Anterior cingulate cortex (tissue), 58 donors: ENCODE data around the gene TBCD.

ENCODE experiments used
- DNase-seq, 58 donors: peaks; one replicate each; lab custom pipeline; 2025; lab: John Stamatoyannopoulos, UW

The TBCD gene

DNA sequence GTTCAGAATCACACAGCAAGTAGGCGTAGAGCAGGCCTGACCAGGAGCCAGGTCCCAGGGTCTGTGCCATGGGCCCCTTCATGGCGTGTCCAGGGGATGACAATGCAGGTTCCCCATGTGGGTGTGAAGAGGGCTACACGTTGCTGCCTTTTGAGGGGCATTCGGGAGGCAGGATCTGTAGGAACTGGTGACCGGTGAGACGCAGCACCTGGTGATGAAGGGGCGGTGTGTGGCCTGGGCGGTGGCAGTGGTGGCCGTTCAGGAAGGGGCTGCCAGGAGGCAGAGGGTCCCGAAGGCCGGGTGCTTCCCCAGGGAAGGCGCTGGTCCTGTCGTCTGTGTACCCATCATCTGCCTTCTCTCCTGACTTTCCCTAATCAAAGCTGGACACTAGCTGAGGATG is 53.4 kb downstream of the TBCD start:
- DNase-seq = no peak

DNA sequence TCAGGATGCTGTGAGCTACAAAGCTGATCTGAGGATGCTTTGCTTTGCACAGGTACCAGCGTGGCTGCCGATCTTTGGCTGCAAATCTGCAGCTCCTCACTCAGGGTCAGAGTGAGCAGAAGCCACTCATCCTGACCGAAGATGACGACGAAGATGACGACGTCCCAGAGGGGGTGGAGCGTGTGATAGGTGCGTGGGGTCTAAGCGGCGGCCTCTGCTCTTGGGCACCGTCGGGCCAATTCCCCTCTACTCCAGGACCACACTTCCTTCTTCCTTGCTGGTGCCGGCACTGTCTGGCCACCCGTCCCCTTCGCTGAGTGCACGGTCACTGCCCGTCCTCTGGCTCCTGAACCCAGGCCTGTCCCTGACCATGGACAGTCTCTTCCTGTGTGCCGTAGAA is 54.0 kb downstream of the TBCD start:
- no peak for DNase-seq

- no peak for DNase-seq
Measured at GRCh38 chr17:82806645-82807044, 54.8 kb downstream of the TBCD start.

DNA sequence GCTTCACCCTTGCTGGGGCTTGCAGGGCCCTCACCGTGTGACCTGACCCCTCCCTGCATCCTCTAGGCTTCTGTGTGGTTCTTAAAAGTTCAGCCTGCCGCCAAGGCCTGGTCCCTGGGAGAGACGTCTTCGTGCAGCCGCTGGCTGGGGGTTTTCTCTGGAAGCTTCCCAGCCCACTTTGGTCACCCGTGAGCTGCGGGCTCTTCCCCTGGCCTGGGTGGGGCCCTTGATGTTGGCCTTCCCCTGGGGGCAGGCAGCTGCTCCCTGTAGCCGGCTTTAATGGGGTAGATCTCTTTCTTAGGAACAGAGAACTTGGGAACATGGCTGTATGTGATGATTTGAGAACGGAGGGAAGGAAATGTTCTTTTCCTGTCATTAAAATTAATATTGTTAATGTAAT is 55.2 kb downstream of the TBCD start:
- DNase-seq = no peak

DNA sequence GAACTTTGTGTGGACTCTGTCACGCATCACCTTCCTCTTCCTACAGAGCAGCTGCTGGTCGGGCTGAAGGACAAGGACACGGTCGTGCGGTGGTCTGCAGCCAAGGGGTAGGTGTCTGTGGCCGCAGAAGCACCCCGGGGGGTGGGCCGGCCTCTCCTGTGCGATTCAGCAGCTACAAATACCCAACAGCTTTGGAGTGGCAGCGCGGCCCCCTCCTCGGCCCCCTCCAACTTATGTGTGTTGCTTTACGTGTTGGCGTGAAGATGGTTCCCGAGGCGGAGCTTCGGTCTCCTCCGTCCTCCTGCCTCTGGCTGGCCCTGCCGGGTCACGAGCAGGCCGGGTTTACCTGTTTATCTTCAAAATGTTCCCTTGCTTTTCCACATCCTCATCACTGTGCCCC is 55.7 kb downstream of the TBCD start:
- no peak for DNase-seq

GRCh38 chr17:82808006-82808405 is 56.1 kb downstream of the TBCD start:
- DNase-seq = no peak

- peak in 2 of 58 donors; percentile 8 to 26 for DNase-seq
Measured at GRCh38 chr17:82808921-82809905, 57.3 kb downstream of the TBCD start.

DNA sequence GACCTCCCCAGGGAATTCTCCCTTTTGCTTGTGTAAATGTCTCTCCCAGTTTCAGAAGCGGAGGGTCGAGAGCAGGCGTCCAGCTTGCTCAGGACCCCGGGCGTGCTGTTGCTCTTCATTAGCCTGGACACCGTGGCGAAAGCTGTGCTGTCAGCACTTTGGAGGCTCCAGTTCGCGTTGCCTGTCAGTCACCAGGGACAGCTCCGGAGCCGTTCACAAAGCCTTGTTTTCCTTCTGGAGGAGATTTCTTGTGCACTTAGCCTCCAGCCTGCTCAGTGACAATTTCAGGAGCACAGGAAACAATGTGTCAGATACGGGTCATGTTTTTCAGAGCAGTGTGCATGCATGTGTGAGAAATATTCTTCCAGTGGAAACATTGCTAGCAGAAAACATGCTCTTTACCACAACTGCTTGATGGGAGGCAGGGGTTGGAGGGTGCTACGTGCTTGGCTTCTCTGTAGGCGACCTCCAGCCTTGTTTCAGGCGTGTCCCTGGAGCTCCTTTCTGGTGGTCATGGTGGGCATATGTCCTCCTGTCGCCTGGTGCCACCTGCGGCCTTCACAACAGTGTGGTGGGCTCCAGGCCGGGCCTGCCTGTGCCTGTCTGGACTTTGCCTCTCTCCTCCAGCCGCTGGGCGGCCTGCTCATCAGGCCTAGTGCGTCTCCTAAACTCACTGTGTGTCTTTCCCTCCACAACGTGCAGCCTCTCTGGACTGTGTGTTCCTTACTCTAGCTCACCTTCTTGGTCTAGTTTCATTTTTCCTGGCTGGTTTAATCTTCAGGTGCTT is 59.0 kb downstream of the TBCD start:
- no peak for DNase-seq

- DNase-seq = no peak
Measured at GRCh38 chr17:82812058-82812457, 60.2 kb downstream of the TBCD start.

- no peak for DNase-seq
Measured at GRCh38 chr17:82812601-82813000, 60.7 kb downstream of the TBCD start.

DNA sequence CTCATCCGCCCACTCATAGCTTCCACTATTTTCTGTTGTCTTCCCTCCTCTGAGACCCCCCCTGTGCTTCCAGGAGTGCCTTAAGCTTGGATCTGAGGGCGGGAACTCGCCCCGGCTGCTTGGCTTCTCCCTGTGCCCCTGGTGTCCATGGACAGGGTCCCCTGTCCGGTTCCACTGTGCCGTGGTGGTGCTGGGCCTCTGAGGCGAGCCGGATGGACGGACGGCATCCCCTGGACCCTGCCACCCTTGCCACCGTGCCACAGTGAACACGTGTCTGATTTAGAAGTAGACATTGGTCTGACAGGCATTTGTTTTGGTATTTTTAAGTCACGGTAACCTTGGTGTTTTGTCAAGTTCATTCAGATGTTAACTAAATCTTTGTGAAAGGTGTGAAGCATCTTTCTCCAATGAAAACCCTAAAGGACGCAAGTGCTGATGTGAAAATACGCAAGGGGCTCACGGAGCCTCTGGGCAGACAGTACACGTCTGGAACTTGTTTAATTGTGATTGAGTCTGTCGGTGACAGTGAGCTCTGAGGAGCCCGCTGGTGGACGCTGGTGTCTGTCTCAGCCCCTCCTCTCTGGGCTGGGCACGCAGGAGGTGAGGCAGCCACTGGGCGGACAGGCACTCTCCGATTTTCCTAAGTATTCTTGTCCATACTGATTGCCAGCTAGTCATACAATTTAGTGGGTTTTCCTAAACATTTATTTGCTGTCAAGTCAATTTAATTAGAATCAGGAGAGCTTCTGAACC is 61.6 kb downstream of the TBCD start:
- DNase-seq = no peak

GRCh38 chr17:82814834-82815233 is 63.0 kb downstream of the TBCD start:
- no peak for DNase-seq

- no peak for DNase-seq
Measured at GRCh38 chr17:82815354-82815753, 63.5 kb downstream of the TBCD start.

GRCh38 chr17:82815790-82816305 is 64.0 kb downstream of the TBCD start:
- DNase-seq = no peak

GRCh38 chr17:82816358-82816757 is 64.5 kb downstream of the TBCD start:
- DNase-seq = no peak

DNA sequence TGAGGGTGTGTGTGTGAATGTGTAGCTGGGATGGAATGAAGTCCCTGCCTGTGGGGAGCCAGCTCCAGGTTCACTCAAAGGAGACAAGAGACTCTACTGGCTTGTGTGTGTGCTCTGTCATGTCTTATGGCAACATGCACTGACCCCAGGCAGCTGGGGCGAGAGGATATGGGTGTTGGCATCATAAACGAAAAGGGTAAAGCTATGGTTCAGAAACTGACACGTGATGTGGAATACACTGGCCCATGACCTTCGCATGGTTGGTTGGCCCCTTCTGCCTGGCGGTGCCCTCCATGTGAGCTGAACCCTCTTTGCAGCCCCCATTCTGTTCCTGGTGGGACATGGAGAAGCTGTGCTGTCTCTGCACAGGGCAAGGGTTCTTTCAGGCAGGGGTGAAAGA is 66.1 kb downstream of the TBCD start:
- DNase-seq = no peak

- DNase-seq = no peak
Measured at GRCh38 chr17:82820278-82821251, 68.7 kb downstream of the TBCD start.

DNA sequence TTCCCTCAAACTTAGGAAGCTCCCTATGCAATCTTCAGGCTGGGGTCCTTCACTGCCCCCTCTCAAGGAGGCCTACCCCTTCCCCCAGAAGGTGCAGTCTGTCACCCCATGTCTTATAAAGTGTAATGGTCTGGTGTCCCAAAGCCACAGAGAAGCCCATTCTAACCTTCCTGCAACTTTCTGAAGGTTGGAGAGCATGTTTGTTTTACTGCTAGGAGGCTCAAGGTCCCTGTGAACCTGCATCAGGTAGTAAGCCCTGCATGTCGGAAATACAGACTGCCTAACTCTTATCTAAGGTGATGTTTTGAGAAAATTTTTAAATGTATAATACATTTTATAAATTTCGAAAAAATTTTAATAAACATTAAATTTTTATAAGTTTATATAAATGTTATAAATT is 69.7 kb downstream of the TBCD start:
- no peak for DNase-seq

DNA sequence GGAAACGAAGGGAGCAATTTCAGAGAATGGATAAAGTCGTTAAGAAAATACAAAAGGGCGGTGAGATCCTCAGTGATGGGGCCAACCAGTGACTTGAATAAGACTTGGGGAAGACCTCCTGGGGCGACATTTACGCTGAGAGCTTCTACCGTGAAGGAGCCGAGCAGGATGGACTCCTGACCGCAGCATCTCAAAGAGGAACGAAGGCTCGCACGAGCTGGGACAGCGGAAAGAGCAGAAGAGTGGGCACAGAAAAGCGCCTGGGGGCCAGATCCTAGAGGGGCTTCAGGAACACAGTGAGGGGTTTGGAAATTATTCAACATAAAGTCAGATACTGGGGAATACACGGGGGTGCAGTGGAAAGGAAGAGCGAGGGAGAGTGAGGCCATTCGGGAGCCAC is 70.4 kb downstream of the TBCD start:
- DNase-seq = no peak
